Tibial nerve (tissue), 4 donors: Measurements from ENCODE around the gene C2CD4B.

Experiments
- EP300 ChIP-seq, 2 donors: sonication (generic); formaldehyde crosslinking; IDR thresholded peaks; one replicate each; pipeline ENCODE4 v1.6.1; 2017; ENCODE audit warnings: antibody characterized with exemption in 2 of 2, mild to moderate bottlenecking in 1 of 2
- TF ChIP-seq, protein P1 (sequence below), 5 experiments: fragments of 200-600 bp in 3 of 5; fragments of 450-650 bp in 2 of 5; sonication (generic) in 3 of 5; IDR thresholded peaks; one replicate each; pipeline ENCODE4 v1.5.1; 2016 to 2019; ENCODE audit warnings: antibody characterized with exemption in 5 of 5, mild to moderate bottlenecking in 3 of 5, moderate library complexity in 2 of 5

DNA sequence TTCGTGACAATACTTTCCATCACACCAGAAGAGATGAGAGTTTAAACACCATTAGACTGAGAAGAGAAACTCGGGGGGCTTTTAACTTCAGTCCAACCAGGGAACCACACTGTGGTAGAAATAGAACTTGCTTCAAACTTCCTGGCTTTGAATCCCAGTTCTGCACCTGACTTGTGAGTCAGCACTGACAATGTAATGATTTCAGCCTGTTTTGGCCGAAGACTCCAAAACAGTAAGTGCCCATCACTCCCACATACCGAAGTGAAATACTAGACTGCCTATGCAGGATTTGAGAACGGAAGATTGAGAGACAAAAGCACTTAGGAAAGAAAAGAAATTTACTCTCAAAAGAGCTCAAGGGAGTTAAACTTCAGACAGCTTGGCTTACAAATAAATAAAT lies 27.0 kb downstream of the C2CD4B start:
- no peak for TF ChIP-seq EP300 (IDR thresholded peaks at IDR 0.05)
- TF ChIP-seq, protein P1, sequence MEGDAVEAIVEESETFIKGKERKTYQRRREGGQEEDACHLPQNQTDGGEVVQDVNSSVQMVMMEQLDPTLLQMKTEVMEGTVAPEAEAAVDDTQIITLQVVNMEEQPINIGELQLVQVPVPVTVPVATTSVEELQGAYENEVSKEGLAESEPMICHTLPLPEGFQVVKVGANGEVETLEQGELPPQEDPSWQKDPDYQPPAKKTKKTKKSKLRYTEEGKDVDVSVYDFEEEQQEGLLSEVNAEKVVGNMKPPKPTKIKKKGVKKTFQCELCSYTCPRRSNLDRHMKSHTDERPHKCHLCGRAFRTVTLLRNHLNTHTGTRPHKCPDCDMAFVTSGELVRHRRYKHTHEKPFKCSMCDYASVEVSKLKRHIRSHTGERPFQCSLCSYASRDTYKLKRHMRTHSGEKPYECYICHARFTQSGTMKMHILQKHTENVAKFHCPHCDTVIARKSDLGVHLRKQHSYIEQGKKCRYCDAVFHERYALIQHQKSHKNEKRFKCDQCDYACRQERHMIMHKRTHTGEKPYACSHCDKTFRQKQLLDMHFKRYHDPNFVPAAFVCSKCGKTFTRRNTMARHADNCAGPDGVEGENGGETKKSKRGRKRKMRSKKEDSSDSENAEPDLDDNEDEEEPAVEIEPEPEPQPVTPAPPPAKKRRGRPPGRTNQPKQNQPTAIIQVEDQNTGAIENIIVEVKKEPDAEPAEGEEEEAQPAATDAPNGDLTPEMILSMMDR (IDR thresholded peaks at IDR 0.05), result no peak
